ENCODE results near the gene DIDO1. TPM values are rescaled to one million over a fixed set of nuclear protein-coding genes. Genes with fewer than 3 reads are reported as not detected.

Gene DIDO1
- total RNA-seq: 53.6 and 54.7 TPM in 2 replicates
- long read RNA-seq, transcript DIDO1-202 (6 exons, 2,707 nt): major isoform, 27 of 143 reads
- long read RNA-seq, transcript DIDO1-205 (6 exons, 2,833 nt): minor isoform, 5 of 143 reads
- long read RNA-seq, partial matches to known transcripts: 91 of 143 reads
- long read RNA-seq, other reads (novel, unspliced or antisense): 20 of 143 reads

- H3K9me3 Mint-ChIP-seq (ENCODE audit: unreplicated experiment): no peaks in the 10 kb centered on the region
- DNase-seq (ENCODE audit: extremely low spot score, unreplicated experiment): peak; percentile 95
- H3K4me1 Mint-ChIP-seq (ENCODE audit: unreplicated experiment): peaks cover 62% of the 10 kb centered on the region
Observed at GRCh38 chr20:62926229-62927127, at the start of gene DIDO1. DIDO1 (minus strand) TSS chr20:62926505.

GRCh38 chr20:62975251-62975760, 49.0 kb upstream of the DIDO1 start:
- Mint-ChIP-seq H3K4me1 (ENCODE audit: unreplicated experiment) (peaks cover 2% of the 10 kb centered on the region), H3K27me3 (ENCODE audit: unreplicated experiment) (peaks cover 38% of the 10 kb centered on the region), H3K36me3 (ENCODE audit: unreplicated experiment) (no peaks in the 10 kb centered on the region), H3K9me3 (ENCODE audit: unreplicated experiment) (no peaks in the 10 kb centered on the region), H3K27ac (ENCODE audit: unreplicated experiment) (no peak overlapping the region), H3K4me3 (ENCODE audit: unreplicated experiment) (no peak overlapping the region)
- no peak for DNase-seq (ENCODE audit: extremely low spot score, unreplicated experiment)
- TF ChIP-seq, protein P1, sequence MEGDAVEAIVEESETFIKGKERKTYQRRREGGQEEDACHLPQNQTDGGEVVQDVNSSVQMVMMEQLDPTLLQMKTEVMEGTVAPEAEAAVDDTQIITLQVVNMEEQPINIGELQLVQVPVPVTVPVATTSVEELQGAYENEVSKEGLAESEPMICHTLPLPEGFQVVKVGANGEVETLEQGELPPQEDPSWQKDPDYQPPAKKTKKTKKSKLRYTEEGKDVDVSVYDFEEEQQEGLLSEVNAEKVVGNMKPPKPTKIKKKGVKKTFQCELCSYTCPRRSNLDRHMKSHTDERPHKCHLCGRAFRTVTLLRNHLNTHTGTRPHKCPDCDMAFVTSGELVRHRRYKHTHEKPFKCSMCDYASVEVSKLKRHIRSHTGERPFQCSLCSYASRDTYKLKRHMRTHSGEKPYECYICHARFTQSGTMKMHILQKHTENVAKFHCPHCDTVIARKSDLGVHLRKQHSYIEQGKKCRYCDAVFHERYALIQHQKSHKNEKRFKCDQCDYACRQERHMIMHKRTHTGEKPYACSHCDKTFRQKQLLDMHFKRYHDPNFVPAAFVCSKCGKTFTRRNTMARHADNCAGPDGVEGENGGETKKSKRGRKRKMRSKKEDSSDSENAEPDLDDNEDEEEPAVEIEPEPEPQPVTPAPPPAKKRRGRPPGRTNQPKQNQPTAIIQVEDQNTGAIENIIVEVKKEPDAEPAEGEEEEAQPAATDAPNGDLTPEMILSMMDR (IDR thresholded peaks at IDR 0.05): no peak

More at GRCh38 chr20:62926229-62927127, at the start of gene DIDO1:
- Mint-ChIP-seq H3K27me3 (ENCODE audit: unreplicated experiment) (no peaks in the 10 kb centered on the region), H3K36me3 (ENCODE audit: unreplicated experiment) (no peaks in the 10 kb centered on the region), H3K4me3 (ENCODE audit: unreplicated experiment) (peak within 1 kb of the TSS; percentile 93), H3K27ac (ENCODE audit: unreplicated experiment) (peak within 1 kb of the TSS; percentile 94)
- TF ChIP-seq, protein P1 (IDR thresholded peaks at IDR 0.05): peak; percentile 92

DNA sequence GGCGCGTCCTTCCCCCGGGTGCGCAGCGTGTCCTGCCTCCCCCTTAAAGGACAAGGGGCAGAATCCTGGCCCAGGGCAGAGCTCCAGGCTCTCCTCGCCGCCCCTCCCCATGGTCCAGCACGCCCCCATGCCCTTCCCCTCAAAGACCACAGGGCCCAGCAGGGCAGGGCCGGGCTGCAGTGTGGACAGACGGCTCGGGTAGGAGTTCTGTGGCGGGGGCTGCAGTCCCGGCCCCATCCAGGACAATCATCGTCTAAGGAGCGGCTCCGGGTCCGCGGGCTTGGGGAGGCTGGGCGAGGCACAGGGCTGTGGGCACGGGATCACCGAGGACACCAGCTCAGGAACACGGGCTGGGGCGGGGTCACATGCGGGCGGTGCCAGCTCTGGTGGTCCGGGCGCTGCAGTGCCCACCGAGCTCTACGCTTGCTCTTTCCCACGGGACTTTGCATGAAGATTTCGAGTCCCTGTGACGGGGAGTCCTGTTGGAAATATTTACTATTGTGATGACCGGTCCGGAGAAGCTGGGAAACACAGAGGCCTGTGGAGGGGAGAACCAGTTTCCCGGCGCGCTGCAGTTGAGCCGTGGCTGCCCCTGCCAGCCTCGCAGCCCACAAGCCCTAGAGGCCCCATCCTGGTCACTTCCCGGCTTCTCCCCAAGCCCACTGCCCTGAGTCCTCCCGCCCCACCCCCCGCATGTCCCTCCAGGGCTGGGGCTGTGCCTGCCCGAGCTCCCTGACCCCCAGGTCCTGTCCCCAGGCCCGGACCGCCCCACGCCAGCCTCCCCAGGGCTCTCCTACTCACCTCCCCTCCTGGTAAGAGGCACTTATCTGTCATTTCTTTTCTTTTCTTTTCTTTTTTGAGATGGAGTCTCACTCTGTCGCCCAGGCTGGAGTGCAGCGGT, 46.8 kb upstream of the DIDO1 start:
- H3K9me3 Mint-ChIP-seq (ENCODE audit: unreplicated experiment): no peaks in the 10 kb centered on the region
- no peaks in the 10 kb centered on the region for H3K36me3 Mint-ChIP-seq (ENCODE audit: unreplicated experiment)
- H3K27ac Mint-ChIP-seq (ENCODE audit: unreplicated experiment): no peak overlapping the region
- peaks cover 2% of the 10 kb centered on the region for H3K4me1 Mint-ChIP-seq (ENCODE audit: unreplicated experiment)
- H3K27me3 Mint-ChIP-seq (ENCODE audit: unreplicated experiment): peaks cover 28% of the 10 kb centered on the region
- H3K4me3 Mint-ChIP-seq (ENCODE audit: unreplicated experiment): no peak overlapping the region
- TF ChIP-seq, protein P1 (IDR thresholded peaks at IDR 0.05): no peak
- DNase-seq (ENCODE audit: extremely low spot score, unreplicated experiment): no peak

GRCh38 chr20:62971950-62972844, 45.9 kb upstream of the DIDO1 start:
- no peaks in the 10 kb centered on the region for H3K9me3 Mint-ChIP-seq (ENCODE audit: unreplicated experiment)
- H3K4me3 Mint-ChIP-seq (ENCODE audit: unreplicated experiment): peak overlapping the region; percentile 60
- H3K27me3 Mint-ChIP-seq (ENCODE audit: unreplicated experiment): peaks cover 28% of the 10 kb centered on the region
- H3K36me3 Mint-ChIP-seq (ENCODE audit: unreplicated experiment): no peaks in the 10 kb centered on the region
- peak; percentile 95 for DNase-seq (ENCODE audit: extremely low spot score, unreplicated experiment)
- peaks cover 2% of the 10 kb centered on the region for H3K4me1 Mint-ChIP-seq (ENCODE audit: unreplicated experiment)
- TF ChIP-seq, protein P1 (IDR thresholded peaks at IDR 0.05): peak; percentile 87
- no peak overlapping the region for H3K27ac Mint-ChIP-seq (ENCODE audit: unreplicated experiment)

All from osteocyte (in vitro differentiated cells).